Loucy (cell line): Measurements from ENCODE around the gene TLR5.

Experiments
- H2AFZ ChIP-seq: fragments of 200-600 bp; sonication (generic); 2 replicates; pipeline ENCODE4 v1.6.0; 2016; ENCODE audit warnings: antibody characterized with exemption, mild to moderate bottlenecking, low read length, moderate library complexity
- H3F3A ChIP-seq: fragments of 200-600 bp; 2 replicates; pipeline ENCODE4 v1.6.0; 2016; ENCODE audit warnings: antibody characterized with exemption, low read depth, mild to moderate bottlenecking
- H3K27me3 ChIP-seq: fragments of 200-600 bp; sonication (generic); 2 replicates; pipeline ENCODE4 v1.6.1; 2014; ENCODE audit warnings: low read length, mild to moderate bottlenecking; ENCODE audit not compliant: insufficient read depth, poor library complexity, severe bottlenecking
- H3K36me3 ChIP-seq: fragments of 200-600 bp; sonication (generic); 2 replicates; pipeline ENCODE4 v1.6.1; 2016; ENCODE audit warnings: low read length; ENCODE audit not compliant: insufficient read depth
- H3K4me1 ChIP-seq: fragments of 200-600 bp; sonication (generic); 2 replicates; pipeline ENCODE4 v1.5.1; 2014; ENCODE audit warnings: low read length, mild to moderate bottlenecking; ENCODE audit not compliant: insufficient read depth, poor library complexity, severe bottlenecking
- H3K4me2 ChIP-seq: fragments of 200-600 bp; sonication (generic); 2 replicates; pipeline ENCODE4 v1.6.0; 2014; ENCODE audit warnings: antibody characterized with exemption, low read length, low read depth, mild to moderate bottlenecking; ENCODE audit not compliant: poor library complexity, severe bottlenecking
- H3K4me3 ChIP-seq: fragments of 200-600 bp; sonication (generic); 2 replicates; pipeline ENCODE4 v1.5.1; 2014; ENCODE audit warnings: low read length, mild to moderate bottlenecking, mixed read lengths; ENCODE audit not compliant: poor library complexity, severe bottlenecking
- H3K79me2 ChIP-seq: fragments of 200-600 bp; sonication (generic); 2 replicates; pipeline ENCODE4 v1.6.1; 2014; ENCODE audit warnings: low read length; ENCODE audit not compliant: insufficient read depth
- H3K9ac ChIP-seq: fragments of 200-600 bp; sonication (generic); 2 replicates; pipeline ENCODE4 v1.6.0; 2014; ENCODE audit warnings: mild to moderate bottlenecking, low read depth, low read length, moderate library complexity; ENCODE audit not compliant: poor library complexity, severe bottlenecking
- H3K9me2 ChIP-seq: fragments of 200-600 bp; sonication (generic); replicated peaks from 2 replicates; pipeline ENCODE4 v1.6.1; 2016; ENCODE audit warnings: low read depth, low read length, mixed read lengths
- H3K9me3 ChIP-seq: fragments of 200-600 bp; sonication (generic); 2 replicates; pipeline ENCODE4 v1.6.1; 2014; ENCODE audit warnings: mild to moderate bottlenecking, antibody characterized with exemption, low read length, low read depth; ENCODE audit not compliant: insufficient read depth
- H4K20me1 ChIP-seq: fragments of 200-600 bp; sonication (generic); 2 replicates; pipeline ENCODE4 v1.6.0; 2014; ENCODE audit warnings: antibody characterized with exemption, low read length, mild to moderate bottlenecking; ENCODE audit not compliant: insufficient read depth, poor library complexity, severe bottlenecking
- EZH2phosphoT487 ChIP-seq: fragments of 200-600 bp; IDR thresholded peaks from 2 replicates; pipeline ENCODE4 v1.6.1; 2018; ENCODE audit warnings: antibody characterized with exemption, mild to moderate bottlenecking, moderate library complexity, borderline replicate concordance
- TF ChIP-seq, protein P1 (sequence below): fragments of 200-600 bp; sonication (generic); conservative IDR thresholded peaks from 2 replicates; pipeline ENCODE4 v1.5.1; 2014; ENCODE audit warnings: mild to moderate bottlenecking, antibody characterized with exemption, low read length

The TLR5 gene

DNA sequence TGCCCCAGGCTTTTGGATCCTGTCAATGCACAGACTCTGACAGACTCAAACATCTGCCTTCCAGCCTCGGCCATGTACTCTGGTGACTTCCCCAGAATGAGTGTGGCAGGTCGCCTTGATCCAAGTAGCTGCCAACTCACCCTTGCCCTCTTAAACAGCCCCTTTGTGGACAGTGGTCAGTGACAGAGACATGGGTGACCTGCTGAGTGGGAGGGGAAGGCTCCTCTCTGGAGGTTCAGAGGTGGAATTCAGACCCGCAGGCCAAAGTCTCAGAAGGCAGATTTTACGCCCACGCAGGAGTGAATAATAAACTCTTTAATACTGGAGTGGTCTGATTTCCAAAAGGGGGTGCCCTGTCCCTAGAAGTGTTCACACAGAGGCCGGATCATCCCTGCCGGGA is 63.5 kb downstream of the TLR5 start:
- Histone ChIP-seq H3F3A (no peaks in the 10 kb centered on the region), H4K20me1 (no peaks in the 10 kb centered on the region), H3K9me2 (no peaks in the 10 kb centered on the region), H3K9me3 (no peaks in the 10 kb centered on the region), H3K9ac (no peak overlapping the region), H3K79me2 (no peaks in the 10 kb centered on the region), H3K4me2 (no peak overlapping the region), H3K27me3 (no peaks in the 10 kb centered on the region), H2AFZ (no peak overlapping the region), H3K4me3 (no peak overlapping the region), H3K36me3 (no peaks in the 10 kb centered on the region), H3K4me1 (no peaks in the 10 kb centered on the region)
- no peak for TF ChIP-seq EZH2phosphoT487
- TF ChIP-seq, protein P1, sequence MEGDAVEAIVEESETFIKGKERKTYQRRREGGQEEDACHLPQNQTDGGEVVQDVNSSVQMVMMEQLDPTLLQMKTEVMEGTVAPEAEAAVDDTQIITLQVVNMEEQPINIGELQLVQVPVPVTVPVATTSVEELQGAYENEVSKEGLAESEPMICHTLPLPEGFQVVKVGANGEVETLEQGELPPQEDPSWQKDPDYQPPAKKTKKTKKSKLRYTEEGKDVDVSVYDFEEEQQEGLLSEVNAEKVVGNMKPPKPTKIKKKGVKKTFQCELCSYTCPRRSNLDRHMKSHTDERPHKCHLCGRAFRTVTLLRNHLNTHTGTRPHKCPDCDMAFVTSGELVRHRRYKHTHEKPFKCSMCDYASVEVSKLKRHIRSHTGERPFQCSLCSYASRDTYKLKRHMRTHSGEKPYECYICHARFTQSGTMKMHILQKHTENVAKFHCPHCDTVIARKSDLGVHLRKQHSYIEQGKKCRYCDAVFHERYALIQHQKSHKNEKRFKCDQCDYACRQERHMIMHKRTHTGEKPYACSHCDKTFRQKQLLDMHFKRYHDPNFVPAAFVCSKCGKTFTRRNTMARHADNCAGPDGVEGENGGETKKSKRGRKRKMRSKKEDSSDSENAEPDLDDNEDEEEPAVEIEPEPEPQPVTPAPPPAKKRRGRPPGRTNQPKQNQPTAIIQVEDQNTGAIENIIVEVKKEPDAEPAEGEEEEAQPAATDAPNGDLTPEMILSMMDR: no peak

DNA sequence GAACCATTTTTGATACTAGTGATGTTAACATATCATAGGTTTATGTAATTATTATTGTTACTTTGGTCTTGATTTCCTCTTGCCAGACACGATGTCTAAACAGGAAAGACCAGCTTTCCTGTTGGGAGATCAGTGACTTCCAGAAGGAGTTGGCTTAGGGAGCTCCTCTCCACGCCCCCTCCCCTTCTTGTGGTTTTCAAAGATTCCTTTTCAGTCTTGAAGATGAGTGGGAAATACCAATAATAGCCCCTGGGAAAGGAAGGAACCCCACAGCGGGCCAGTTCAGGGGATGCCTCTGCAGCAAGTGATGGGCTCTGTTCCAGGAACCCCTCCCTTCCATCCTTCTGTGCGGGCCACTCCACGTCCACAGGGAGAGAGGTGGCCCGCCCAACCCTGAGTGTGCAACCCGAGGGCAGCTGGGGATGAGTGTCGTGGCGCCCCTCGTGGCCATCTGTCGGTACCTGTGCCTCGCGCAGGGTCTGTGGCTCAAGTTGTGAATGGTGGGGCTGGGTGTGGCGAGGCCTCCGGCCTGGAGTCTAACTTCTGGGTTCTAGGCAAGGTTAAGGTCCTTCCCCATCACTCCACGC is 65.7 kb downstream of the TLR5 start:
- Histone ChIP-seq H3K4me3 (no peak overlapping the region), H3K79me2 (no peaks in the 10 kb centered on the region), H3K9me3 (no peaks in the 10 kb centered on the region), H3K4me2 (no peak overlapping the region), H3K27me3 (no peaks in the 10 kb centered on the region), H4K20me1 (no peaks in the 10 kb centered on the region), H2AFZ (no peak overlapping the region), H3K4me1 (no peaks in the 10 kb centered on the region), H3K9ac (no peak overlapping the region), H3K9me2 (no peaks in the 10 kb centered on the region), H3K36me3 (no peaks in the 10 kb centered on the region), H3F3A (no peaks in the 10 kb centered on the region)
- TF ChIP-seq, protein P1: no peak
- TF ChIP-seq EZH2phosphoT487: no peak

DNA sequence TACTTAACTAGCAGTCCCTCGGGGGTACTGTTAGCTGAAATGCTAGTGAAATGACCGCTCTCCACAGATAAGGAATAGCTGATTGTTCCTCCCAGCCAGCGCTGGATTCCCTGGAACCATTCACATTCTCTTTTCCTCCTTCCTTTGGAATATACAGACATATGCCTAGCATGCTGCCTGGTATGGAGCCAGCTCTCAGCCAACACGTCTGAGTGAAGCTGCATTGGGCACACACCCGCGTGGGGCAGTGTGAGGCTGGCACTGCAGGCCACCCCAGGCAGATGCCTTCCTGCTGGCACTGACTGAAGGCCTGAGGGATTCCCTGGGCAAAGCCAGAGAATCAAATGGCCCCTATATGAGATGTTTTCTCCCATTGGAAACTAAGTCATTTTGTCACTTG is 66.7 kb downstream of the TLR5 start:
- H3K9me3 ChIP-seq: no peaks in the 10 kb centered on the region
- H3K9ac ChIP-seq: no peak overlapping the region
- no peaks in the 10 kb centered on the region for H3F3A ChIP-seq
- H2AFZ ChIP-seq: no peak overlapping the region
- H3K9me2 ChIP-seq: no peaks in the 10 kb centered on the region
- H3K36me3 ChIP-seq: no peaks in the 10 kb centered on the region
- TF ChIP-seq, protein P1: no peak
- no peak for TF ChIP-seq EZH2phosphoT487
- no peak overlapping the region for H3K4me2 ChIP-seq
- H4K20me1 ChIP-seq: no peaks in the 10 kb centered on the region
- H3K4me3 ChIP-seq: no peak overlapping the region
- no peaks in the 10 kb centered on the region for H3K4me1 ChIP-seq
- H3K27me3 ChIP-seq: no peaks in the 10 kb centered on the region
- H3K79me2 ChIP-seq: no peaks in the 10 kb centered on the region
